HUES48 (cell line): ENCODE results near the gene VTCN1.
"Not testable (repeated sequence)": the region's sequence is repeated elsewhere in the genome, so short reads cannot be mapped to it uniquely, and the experiment has no call there.

ENCODE experiments used
- H3K27ac ChIP-seq: one replicate; pipeline ENCODE4 v1.7.0; 2013; ENCODE audit warnings: low read depth, low read length, inconsistent platforms
- H3K27me3 ChIP-seq: 2 replicates; pipeline ENCODE4 v1.6.1; 2013; ENCODE audit warnings: mild to moderate bottlenecking, low read length; ENCODE audit not compliant: control insufficient read depth, insufficient read depth
- H3K36me3 ChIP-seq: 2 replicates; pipeline ENCODE4 v1.6.1; 2013; ENCODE audit warnings: low read length; ENCODE audit not compliant: control insufficient read depth, insufficient read depth
- H3K4me1 ChIP-seq: 2 replicates; pipeline ENCODE4 v1.6.1; 2013; ENCODE audit warnings: mild to moderate bottlenecking, low read length; ENCODE audit not compliant: control insufficient read depth, insufficient read depth
- H3K4me3 ChIP-seq: 2 replicates; pipeline ENCODE4 v1.5.1; 2013; ENCODE audit warnings: mild to moderate bottlenecking, low read depth, low read length
- H3K9ac ChIP-seq: 2 replicates; pipeline ENCODE4 v1.6.1; 2013; ENCODE audit warnings: mild to moderate bottlenecking, low read depth, low read length, moderate library complexity
- H3K9me3 ChIP-seq: 2 replicates; pipeline ENCODE4 v1.6.1; 2013; ENCODE audit warnings: low read length; ENCODE audit not compliant: control insufficient read depth, insufficient read depth

The VTCN1 gene, protein sequence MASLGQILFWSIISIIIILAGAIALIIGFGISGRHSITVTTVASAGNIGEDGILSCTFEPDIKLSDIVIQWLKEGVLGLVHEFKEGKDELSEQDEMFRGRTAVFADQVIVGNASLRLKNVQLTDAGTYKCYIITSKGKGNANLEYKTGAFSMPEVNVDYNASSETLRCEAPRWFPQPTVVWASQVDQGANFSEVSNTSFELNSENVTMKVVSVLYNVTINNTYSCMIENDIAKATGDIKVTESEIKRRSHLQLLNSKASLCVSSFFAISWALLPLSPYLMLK

DNA sequence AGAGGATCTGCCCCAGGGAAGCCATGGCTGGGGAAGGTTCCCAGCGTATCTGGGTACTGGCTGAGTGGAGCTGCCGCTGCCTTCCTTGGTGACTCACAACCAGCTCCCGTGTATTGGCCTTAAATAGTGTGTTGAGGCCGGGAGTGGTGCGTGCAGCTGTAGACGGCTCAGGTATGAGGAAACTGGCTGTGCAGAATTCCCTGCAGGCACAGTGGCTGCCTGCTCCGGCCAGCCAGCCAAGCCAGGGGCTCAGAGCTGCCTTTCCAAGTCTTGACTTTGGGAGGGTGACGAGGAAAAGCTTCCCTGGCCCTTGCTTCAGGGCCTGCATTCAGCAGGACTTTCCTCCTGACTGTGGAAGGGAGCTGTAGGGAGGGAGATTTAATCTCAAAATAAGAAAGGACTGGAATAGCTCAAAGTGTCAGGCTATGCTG is at the start of gene VTCN1:
VTCN1 (minus strand) TSS at position 97 of the 431 bp plus-strand sequence; CDS start at position 25, 72 bp downstream.
- Histone ChIP-seq H3K9me3 (no peaks in the 10 kb centered on the region), H3K4me3 (no peak within 1 kb of the TSS)

DNA sequence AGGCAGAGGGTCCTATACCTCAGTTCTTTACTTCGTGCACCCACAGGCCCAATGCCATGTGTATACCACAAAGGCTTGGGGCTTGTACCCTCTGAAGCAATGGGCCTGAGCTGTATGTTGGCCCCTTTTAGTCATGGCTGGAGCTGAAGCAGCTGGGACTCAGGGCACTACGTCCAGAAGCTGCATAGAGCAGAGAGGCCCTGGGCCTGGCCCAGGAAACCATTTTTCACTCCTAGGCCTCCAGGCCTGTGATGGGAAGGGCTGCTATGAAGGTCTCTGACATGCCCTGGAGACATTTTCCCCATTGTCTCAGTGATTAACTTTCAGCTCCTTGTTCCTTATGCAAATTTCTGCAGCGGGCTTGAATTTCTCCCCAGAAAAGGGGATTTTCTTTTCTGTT is 48.1 kb upstream of the VTCN1 start:
- Histone ChIP-seq H3K27me3 (no peaks in the 10 kb centered on the region), H3K4me1 (0 out of 2 replicates have a peak, but pooled peaks cover 4% of the 10 kb centered on the region), H3K9me3 (peaks cover 25% of the 10 kb centered on the region), H3K36me3 (no peaks in the 10 kb centered on the region), H3K9ac (no peak overlapping the region), H3K27ac (no peak overlapping the region), H3K4me3 (no peak overlapping the region)

More for the DNA sequence above, at the start of gene VTCN1:
- Histone ChIP-seq H3K27me3 (no peaks in the 10 kb centered on the region), H3K9ac (no peak within 1 kb of the TSS), H3K27ac (peak within 1 kb of the TSS; percentile 28), H3K36me3 (no peaks in the 10 kb centered on the region), H3K4me1 (no peaks in the 10 kb centered on the region)

- H3K36me3 ChIP-seq, H3K4me3 ChIP-seq, H3K27ac ChIP-seq, H3K27me3 ChIP-seq, H3K4me1 ChIP-seq, H3K9ac ChIP-seq: not testable (repeated sequence)
- H3K9me3 ChIP-seq = peaks cover 25% of the 10 kb centered on the region
Measured at GRCh38 chr1:117258075-117258474, 47.3 kb upstream of the VTCN1 start.

- Histone ChIP-seq H3K27ac (no peak overlapping the region), H3K9ac (no peak overlapping the region), H3K9me3 (peaks cover 25% of the 10 kb centered on the region), H3K4me1 (0 out of 2 replicates have a peak, but pooled peaks cover 4% of the 10 kb centered on the region), H3K36me3 (no peaks in the 10 kb centered on the region), H3K4me3 (no peak overlapping the region), H3K27me3 (no peaks in the 10 kb centered on the region)
Measured at GRCh38 chr1:117257291-117257690, 46.6 kb upstream of the VTCN1 start.

DNA sequence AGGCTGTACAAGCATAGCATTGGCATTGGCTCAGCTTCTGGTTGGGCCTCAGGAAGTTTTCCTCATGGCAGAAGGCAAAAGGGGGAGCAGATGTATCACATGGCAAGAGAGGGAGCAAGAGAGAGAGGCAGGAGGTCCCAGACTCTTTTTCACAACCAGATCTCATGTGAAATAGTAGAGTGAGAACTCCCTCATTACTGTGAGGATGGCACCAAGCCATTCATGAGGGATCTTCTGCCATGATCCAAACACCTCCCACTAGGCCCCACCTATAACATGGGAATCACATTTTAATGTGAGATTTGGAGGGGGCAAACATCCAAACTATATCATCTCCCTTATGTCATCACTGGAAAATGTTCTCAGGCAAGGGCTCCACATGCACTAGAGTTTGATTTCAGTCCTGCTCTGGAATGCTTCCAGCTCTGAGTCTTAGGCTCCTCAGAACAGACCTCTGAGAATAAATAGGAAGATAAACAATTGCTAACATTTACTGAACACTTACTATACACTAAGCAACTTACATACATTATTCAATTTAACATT is 39.4 kb upstream of the VTCN1 start:
- H3K27ac ChIP-seq = no peak overlapping the region
- H3K4me1 ChIP-seq = peaks cover 9% of the 10 kb centered on the region; the same call in 1 of the 2 replicates
- H3K9me3 ChIP-seq = no peaks in the 10 kb centered on the region
- no peaks in the 10 kb centered on the region for H3K27me3 ChIP-seq
- no peak overlapping the region for H3K4me3 ChIP-seq
- H3K9ac ChIP-seq = no peak overlapping the region
- H3K36me3 ChIP-seq = no peaks in the 10 kb centered on the region

- Histone ChIP-seq H3K27ac (no peak overlapping the region), H3K36me3 (no peaks in the 10 kb centered on the region), H3K27me3 (no peaks in the 10 kb centered on the region), H3K4me3 (no peak overlapping the region), H3K9ac (no peak overlapping the region), H3K9me3 (no peaks in the 10 kb centered on the region), H3K4me1 (peaks cover 3% of the 10 kb centered on the region; the same call in 1 of the 2 replicates)
Measured at GRCh38 chr1:117244971-117245370, 34.2 kb upstream of the VTCN1 start.

DNA sequence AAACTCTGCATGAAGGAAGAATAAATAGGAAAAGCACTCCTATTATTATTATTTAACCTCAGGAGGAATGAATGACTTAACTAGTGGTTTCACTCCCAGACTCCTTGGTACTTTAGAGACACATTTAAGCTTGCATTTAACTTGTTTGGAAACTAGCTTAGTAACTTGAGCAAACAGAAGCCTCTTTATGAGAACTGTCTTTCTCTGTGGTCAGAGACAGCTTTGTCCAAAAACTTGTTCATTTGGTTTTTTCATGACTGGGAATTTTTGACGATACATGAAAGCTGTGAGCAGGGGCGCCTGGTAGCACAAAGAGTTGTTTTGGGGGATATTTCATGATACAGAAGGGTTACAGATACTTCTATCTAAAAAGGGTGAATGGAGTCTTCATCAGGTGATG is 33.6 kb upstream of the VTCN1 start:
- H3K9ac ChIP-seq = no peak overlapping the region
- H3K9me3 ChIP-seq = no peaks in the 10 kb centered on the region
- H3K4me3 ChIP-seq = no peak overlapping the region
- no peaks in the 10 kb centered on the region for H3K27me3 ChIP-seq
- H3K4me1 ChIP-seq = peaks cover 3% of the 10 kb centered on the region; the same call in 1 of the 2 replicates
- H3K27ac ChIP-seq = no peak overlapping the region
- H3K36me3 ChIP-seq = no peaks in the 10 kb centered on the region

GRCh38 chr1:117241512-117241911 is 30.8 kb upstream of the VTCN1 start:
- H3K4me3 ChIP-seq = no peak overlapping the region
- H3K4me1 ChIP-seq = peaks cover 3% of the 10 kb centered on the region; the same call in 1 of the 2 replicates
- peak overlapping the region; percentile 9 for H3K27ac ChIP-seq
- H3K36me3 ChIP-seq = no peaks in the 10 kb centered on the region
- no peak overlapping the region for H3K9ac ChIP-seq
- no peaks in the 10 kb centered on the region for H3K9me3 ChIP-seq
- H3K27me3 ChIP-seq = no peaks in the 10 kb centered on the region

- peaks cover 3% of the 10 kb centered on the region; the same call in 1 of the 2 replicates for H3K4me1 ChIP-seq
- H3K9me3 ChIP-seq = no peaks in the 10 kb centered on the region
- no peak overlapping the region for H3K27ac ChIP-seq
- no peak overlapping the region for H3K9ac ChIP-seq
- H3K36me3 ChIP-seq = no peaks in the 10 kb centered on the region
- no peaks in the 10 kb centered on the region for H3K27me3 ChIP-seq
- H3K4me3 ChIP-seq = no peak overlapping the region
Measured at GRCh38 chr1:117240547-117240946, 29.8 kb upstream of the VTCN1 start.

- no peaks in the 10 kb centered on the region for H3K27me3 ChIP-seq
Measured at GRCh38 chr1:117239467-117239866, 28.7 kb upstream of the VTCN1 start.

GRCh38 chr1:117237726-117238381 is 27.1 kb upstream of the VTCN1 start:
- Histone ChIP-seq H3K9ac (no peak overlapping the region), H3K27ac (no peak overlapping the region), H3K36me3 (no peaks in the 10 kb centered on the region), H3K4me1 (peaks cover 3% of the 10 kb centered on the region; the same call in 1 of the 2 replicates), H3K4me3 (no peak overlapping the region), H3K27me3 (no peaks in the 10 kb centered on the region), H3K9me3 (no peaks in the 10 kb centered on the region)

More at GRCh38 chr1:117239467-117239866, 28.7 kb upstream of the VTCN1 start:
- H3K9ac ChIP-seq = no peak overlapping the region
- no peak overlapping the region for H3K27ac ChIP-seq
- no peaks in the 10 kb centered on the region for H3K9me3 ChIP-seq
- H3K4me3 ChIP-seq = no peak overlapping the region
- peaks cover 3% of the 10 kb centered on the region; the same call in 1 of the 2 replicates for H3K4me1 ChIP-seq
- no peaks in the 10 kb centered on the region for H3K36me3 ChIP-seq
